Hematopoietic multipotent progenitor cell (in vitro differentiated cells): ENCODE results near the gene GAK. TPM values are rescaled to one million over a fixed set of nuclear protein-coding genes. Genes with fewer than 3 reads are reported as not detected.

Experiments
- DNase-seq, 3 donors: peaks; one replicate each; pipeline ENCODE4 v3.0.0-alpha.2; 2011 to 2015; ENCODE audit warnings: low read depth in 2 of 3, low spot score in 2 of 3
- total RNA-seq: library from RNA; depleted of rRNA; stranded (reverse); fragments of >200 nt; gene quantifications from one replicate; pipeline ENCODE4 v1.2.3, GENCODE V29; 2012

GAK gene
- total RNA-seq, 1 donor: 107 TPM

GRCh38 chr4:833731-834367 lies 98.3 kb downstream of the GAK start:
- no peak for DNase-seq

- DNase-seq: no peak
These were observed 99.0 kb downstream of the GAK start for GRCh38 chr4:833156-833555.

DNA sequence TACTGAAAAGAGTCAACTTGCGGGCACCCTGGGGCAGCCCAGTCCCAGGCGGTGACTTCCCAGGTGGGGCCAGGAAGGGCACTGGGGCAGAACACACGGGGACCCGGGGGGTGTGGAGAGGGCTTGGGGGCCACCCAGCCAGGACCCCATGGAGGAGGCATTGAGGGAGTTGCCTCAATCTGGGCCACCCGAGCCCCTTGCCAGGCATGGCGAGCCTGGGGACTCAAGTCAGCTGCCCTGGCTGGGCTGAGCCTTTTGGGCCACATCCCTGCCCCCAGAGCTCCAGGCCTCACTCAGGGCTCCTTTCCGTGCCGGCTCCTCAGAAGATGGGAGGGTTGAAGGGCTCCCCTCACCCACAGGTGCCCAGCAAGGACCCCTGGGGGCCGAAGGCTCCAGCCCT lies 99.6 kb downstream of the GAK start:
- no peak for DNase-seq

- no peak for DNase-seq
These were observed 100.0 kb downstream of the GAK start for GRCh38 chr4:832108-832507.

GRCh38 chr4:831483-831805 lies 100.7 kb downstream of the GAK start:
- DNase-seq: no peak

DNA sequence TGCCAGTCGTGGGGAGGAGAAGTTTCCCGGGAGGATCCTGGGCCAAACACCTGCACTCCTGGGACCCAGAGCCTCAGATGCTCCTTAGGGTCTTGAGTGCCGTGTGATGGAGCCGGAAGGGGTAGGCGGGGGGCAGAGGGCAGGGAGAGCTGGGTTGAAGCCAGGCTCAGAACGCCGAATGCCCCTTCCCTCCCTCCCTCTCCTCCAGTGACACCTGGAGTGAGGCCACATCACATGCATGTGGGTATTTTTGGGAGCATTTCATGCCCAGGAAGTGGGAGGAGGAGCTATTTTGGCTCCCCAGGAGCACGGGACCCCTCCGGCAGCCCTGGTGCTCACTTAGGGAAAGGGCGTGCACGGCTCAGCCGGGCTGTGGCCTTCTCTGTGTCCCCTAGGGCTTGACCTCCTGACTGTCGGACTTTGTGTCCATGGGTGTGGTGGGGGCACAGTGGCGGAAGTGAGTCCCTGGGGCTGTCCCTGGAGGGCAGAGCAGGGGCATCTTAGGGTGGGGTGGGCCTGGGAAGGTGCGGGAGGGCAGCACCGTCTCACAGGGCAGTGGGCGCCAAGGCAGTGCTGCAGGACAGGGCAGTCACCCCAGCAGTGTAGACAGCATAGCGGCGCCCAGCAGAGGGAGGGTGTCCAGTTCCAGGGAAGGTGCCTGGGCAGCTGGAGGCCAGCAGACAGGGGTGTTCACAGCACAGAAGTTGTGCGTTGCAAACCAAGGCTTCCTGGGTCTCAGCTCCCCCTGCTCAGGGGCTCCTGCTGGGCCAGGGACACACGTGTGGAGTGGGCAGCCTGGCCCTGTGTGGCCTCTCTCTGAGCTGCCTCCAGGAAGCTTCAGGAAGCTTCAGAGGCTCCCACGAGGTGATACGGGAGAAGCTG lies 101.3 kb downstream of the GAK start:
- no peak for DNase-seq

DNA sequence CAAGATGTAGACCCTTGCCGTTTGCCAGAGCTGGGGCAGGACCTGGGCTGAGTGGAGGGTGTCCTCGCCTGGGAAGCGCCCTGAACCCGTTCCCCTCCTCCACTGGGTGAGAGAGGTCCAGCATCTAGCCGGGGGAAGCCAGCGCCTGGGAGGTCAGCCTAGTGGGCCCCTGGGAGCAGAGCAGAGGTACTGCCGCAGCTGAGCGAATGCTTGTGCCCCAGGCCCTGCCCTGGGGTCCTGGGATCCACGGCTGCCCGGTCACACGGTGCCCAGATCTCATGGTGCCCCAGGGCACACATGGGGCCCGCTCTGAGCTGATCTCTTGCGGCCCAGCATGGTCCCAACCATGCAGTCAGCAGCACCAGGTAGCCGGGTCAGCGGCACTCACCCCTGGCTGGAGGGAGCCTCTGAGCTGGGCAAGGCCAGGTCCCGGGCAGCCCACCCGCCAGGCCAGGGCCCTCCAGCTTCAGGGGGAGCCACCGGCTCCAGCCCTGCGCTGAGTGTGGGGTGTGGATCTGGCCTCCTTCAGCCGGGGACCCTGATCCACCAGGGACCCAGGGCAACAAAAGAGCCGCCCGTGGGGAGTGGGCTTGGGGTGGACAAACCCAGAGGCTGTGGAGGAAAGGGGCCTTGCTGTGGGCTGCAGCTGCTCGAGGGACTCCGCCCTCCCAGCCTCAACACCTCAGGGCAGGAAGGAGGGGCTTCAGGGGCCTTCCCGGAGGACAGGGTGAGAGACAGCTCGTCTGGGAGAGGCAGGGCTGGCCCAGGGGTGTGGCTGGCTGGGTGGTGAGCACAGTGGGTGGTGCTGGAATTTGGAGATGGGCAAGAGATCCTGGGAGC lies 102.1 kb downstream of the GAK start:
- no peak for DNase-seq

DNA sequence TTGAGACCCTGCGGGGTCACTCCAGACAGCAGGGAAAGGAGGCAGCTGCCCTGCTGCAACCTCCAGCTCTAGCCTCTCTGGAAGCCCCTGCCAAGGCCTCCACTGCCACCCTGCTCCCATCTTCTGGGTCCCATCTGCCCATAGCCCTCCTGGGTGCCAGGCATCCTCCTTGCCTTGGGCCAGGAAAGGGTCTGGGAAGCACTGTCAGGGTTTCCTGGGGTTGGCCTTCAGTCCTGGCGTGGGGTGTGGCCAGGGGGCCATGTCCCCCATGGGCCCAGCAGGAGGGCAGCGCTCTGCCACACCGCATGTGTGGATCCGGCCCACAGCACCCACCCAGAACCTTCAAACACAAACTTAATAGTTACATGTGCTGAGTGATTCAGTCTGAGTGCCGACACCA lies 102.8 kb downstream of the GAK start:
- DNase-seq: no peak

- DNase-seq: no peak
These were observed 103.4 kb downstream of the GAK start for GRCh38 chr4:828641-829271.

DNA sequence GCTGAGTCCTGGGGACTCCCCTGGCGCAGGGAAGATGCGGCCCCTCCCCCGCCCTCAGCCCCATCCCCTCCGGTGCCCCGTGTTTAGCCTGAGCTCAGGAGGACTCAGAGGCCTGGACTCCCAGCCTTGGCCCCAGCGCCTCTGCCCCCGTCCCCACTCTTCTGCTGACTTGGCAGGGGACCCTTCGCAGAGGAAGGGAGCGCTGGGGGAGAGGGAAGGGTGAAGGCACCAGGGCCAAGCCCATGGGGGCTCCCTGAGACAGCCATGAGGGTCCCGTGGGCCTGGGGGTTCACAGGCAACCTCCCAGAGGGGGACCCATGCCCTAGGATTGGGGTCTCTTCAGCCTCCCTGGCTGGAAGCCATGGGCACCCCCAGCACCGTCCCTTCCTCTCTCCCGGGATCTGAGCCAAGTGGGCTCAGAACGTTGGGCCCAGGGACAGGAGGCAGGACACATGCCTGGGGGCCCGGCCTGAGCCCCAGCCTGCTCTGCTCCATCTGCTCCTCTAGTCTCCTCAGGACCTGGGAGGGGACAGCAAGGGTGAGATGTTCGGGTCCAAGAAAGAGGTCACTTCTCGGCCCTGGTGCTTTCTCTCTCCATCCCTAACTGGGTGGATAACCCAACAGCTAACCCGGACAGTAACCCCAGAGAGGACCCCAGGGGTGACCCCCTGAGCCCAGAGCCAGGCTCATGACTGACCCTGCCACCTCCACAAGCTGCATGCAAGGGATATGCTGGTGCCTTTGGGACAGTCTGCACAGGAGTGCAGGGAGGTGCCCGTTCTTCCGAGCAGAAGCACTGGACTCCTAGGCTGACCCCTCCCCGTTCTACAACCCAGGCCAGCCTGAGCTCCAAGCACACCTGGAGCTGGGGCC lies 104.7 kb downstream of the GAK start:
- no peak for DNase-seq

GRCh38 chr4:826508-827208 lies 105.5 kb downstream of the GAK start:
- no peak for DNase-seq

DNA sequence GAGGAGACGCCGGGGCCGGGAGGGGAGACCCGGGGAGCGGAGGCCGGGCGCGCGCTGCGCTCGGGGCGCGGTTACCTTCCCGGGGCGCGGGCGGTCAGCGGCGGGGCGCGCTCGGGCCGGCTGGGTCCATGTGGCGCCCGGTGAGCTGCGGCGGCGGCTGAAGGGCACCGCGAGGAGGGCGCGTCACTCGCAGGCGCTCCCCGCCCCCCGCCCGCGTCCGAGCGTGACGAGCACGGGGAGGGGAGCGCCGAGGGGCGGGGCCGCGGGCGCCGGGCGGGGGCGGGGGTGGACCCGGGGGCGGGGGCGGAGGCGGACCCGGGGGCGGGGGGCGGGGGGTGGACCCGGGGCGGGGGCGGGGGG lies 106.2 kb downstream of the GAK start, which contains the start of gene CPLX1:
Gene CPLX1 (minus strand): TSS at position 159 of the 360 bp plus-strand sequence. CDS start 1,607 bp downstream, outside the sequence.
- DNase-seq: peak in 2 of 3 donors; percentile 4 to 21

- peak; percentile 14 to 42 (median 24) for DNase-seq
These were observed 106.8 kb downstream of the GAK start for GRCh38 chr4:825063-825970.

GRCh38 chr4:824461-825062 lies 107.6 kb downstream of the GAK start:
- DNase-seq: no peak

DNA sequence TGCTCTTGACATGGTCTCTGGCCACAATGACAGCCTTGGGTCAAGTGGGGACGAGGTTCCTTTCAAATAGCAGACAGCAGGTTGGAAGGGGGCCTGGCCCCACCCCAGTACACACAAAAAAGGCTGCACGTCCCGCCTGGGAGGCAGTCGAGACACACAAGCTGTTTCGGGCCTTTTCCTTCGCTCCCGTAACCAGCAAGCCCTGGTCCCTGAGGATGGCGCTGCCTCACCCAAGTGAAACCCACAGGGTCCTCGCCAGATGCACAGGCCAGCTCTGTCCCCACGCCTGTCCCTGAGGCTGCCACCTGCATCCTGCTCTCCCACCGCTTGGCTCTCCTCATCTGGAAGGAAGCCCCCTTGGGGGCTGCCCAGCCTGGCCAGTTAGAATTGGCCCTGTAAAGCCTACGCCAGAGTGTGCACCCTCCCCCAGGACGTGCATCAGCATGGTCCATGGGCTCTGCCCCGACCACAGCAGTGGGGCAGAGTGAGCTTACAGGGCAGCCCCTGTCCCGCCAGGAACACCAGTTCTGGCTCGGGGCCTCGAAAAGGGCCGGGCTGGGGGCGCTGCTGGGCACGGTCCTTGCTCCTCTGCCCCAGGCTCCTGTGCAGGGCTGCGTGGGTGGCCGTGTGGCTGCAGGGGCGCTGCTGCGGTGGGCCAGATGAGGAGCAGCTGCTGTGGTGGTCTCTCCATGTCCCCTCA lies 108.2 kb downstream of the GAK start:
- DNase-seq: no peak

- DNase-seq: no peak
These were observed 108.8 kb downstream of the GAK start for GRCh38 chr4:823176-823760.
